ENCODE measurements around the gene MPV17L2.

MPV17L2 gene

DNA sequence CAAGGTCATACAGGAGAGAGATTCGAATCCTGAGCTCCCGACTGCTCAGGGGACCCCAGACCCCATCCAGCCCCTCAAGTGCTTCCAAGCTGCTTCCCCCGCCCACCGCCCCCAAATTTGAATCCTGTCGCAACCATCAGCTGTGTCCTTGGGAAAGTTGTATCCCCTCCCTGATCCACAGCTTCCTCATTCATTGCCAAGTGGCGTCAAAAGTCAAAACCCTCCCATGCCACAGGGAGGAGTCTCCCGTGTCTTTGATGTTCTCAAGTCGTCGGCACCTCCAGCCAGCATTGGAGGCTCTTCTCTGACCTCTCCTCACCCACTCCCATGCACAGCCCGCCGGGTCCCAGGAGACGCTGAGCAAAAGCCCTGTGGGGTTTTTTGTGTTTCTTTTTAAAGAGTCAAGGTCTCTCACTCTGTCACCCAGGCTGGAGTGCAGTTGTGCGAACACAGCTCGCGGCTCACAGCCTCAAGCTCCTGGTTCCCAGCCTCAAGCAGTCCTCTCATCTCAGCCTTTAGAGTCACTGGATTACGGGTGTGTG lies 22.2 kb upstream of the MPV17L2 start:
- H3K27me3 ChIP-seq (ENCODE audit: insufficient read depth, low read length, poor library complexity) = no peaks in the 10 kb centered on the region
- WGBS (ENCODE audit: extremely low coverage, insufficient coverage, low lambda C conversion rate) = no CpG with 5 or more reads among the region's 16 CpGs

DNA sequence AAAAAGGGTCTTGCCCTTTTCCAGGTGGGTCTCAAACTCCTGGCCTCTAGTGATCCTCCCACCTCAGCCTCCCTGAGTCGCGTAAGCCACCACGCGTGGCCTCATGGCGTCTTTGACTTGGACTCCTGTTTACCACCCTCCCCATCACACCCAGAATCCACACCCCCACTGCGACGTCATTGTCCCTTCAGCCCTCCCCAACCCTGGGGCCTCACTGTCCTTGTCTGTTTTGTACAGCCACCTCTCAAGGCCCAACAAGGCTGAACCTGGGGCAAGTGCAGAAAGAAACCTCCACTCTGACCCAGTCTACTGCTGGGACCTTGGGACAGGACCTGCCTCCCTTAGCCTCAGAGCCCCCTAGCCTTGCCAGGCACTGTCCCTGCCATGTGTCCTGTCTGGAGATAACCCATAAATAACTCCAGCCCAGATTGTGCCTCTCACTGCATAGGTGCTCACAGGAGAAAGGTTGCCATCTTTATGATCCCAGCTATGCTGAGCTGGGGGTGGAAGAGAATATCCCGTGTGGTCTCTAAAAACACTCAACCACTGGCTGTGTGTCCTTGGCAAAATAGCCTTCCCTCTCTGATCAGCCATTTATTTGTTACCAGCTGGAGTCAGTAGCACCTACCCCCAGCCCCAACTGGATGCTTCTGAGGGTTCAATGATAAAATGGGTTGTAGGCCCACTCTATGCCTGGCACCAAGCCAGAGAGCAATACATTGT lies 21.3 kb upstream of the MPV17L2 start:
- no peak for DNase-seq
- Histone ChIP-seq H3K18ac (ENCODE audit: low read length) (no peak overlapping the region), H3K23ac (ENCODE audit: low read length) (no peak overlapping the region), H3K56ac (ENCODE audit: low read length) (no peak overlapping the region), H3K4me3 (ENCODE audit: low read length) (no peak overlapping the region), H4K5ac (ENCODE audit: low read length) (no peak overlapping the region), H2BK5ac (ENCODE audit: low read length) (no peak overlapping the region), H3K27ac (ENCODE audit: low read depth, low read length) (no peak overlapping the region), H2BK120ac (ENCODE audit: low read depth, low read length) (no peak overlapping the region), H3K36me3 (ENCODE audit: control insufficient read depth, insufficient read depth, low read length) (no peaks in the 10 kb centered on the region), H3K27me3 (ENCODE audit: insufficient read depth, low read length, poor library complexity) (no peaks in the 10 kb centered on the region), H3K79me2 (ENCODE audit: control insufficient read depth, insufficient read depth, low read length) (no peaks in the 10 kb centered on the region), H3K4ac (ENCODE audit: low read depth, low read length) (no peak overlapping the region), H2BK15ac (replicated peaks; ENCODE audit: low read depth) (no peak overlapping the region), H3K9ac (ENCODE audit: low read length) (no peak overlapping the region), H3K4me1 (ENCODE audit: control insufficient read depth, low read depth, low read length) (peaks cover 2% of the 10 kb centered on the region), H3K79me1 (ENCODE audit: low read length) (no peaks in the 10 kb centered on the region), H2AK5ac (ENCODE audit: low read length) (no peak overlapping the region), H3K4me2 (ENCODE audit: low read length) (no peak overlapping the region), H4K8ac (ENCODE audit: low read depth, low read length) (no peak overlapping the region)
- WGBS (ENCODE audit: extremely low coverage, insufficient coverage, low lambda C conversion rate) = no CpG with 5 or more reads among the region's 8 CpGs

More for the DNA sequence above, 22.2 kb upstream of the MPV17L2 start:
- Histone ChIP-seq H4K8ac (ENCODE audit: low read depth, low read length) (no peak overlapping the region), H3K56ac (ENCODE audit: low read length) (no peak overlapping the region), H3K4me2 (ENCODE audit: low read length) (no peak overlapping the region), H3K27ac (ENCODE audit: low read depth, low read length) (no peak overlapping the region), H2BK15ac (replicated peaks; ENCODE audit: low read depth) (no peak overlapping the region), H3K9ac (ENCODE audit: low read length) (no peak overlapping the region), H3K4ac (ENCODE audit: low read depth, low read length) (no peak overlapping the region), H2AK5ac (ENCODE audit: low read length) (no peak overlapping the region), H3K4me3 (ENCODE audit: low read length) (no peak overlapping the region), H3K79me2 (ENCODE audit: control insufficient read depth, insufficient read depth, low read length) (no peaks in the 10 kb centered on the region), H3K23ac (ENCODE audit: low read length) (no peak overlapping the region), H2BK5ac (ENCODE audit: low read length) (no peak overlapping the region), H3K18ac (ENCODE audit: low read length) (no peak overlapping the region), H3K79me1 (ENCODE audit: low read length) (no peaks in the 10 kb centered on the region), H2BK120ac (ENCODE audit: low read depth, low read length) (no peak overlapping the region), H4K5ac (ENCODE audit: low read length) (no peak overlapping the region), H3K36me3 (ENCODE audit: control insufficient read depth, insufficient read depth, low read length) (no peaks in the 10 kb centered on the region), H3K4me1 (ENCODE audit: control insufficient read depth, low read depth, low read length) (peaks cover 2% of the 10 kb centered on the region)
- DNase-seq = no peak

- Histone ChIP-seq H3K18ac (ENCODE audit: low read length) (no peak overlapping the region), H3K9ac (ENCODE audit: low read length) (no peak overlapping the region), H3K4me1 (ENCODE audit: control insufficient read depth, low read depth, low read length) (peaks cover 2% of the 10 kb centered on the region), H3K36me3 (ENCODE audit: control insufficient read depth, insufficient read depth, low read length) (no peaks in the 10 kb centered on the region), H3K23ac (ENCODE audit: low read length) (no peak overlapping the region), H3K4ac (ENCODE audit: low read depth, low read length) (no peak overlapping the region), H4K8ac (ENCODE audit: low read depth, low read length) (no peak overlapping the region), H2BK120ac (ENCODE audit: low read depth, low read length) (no peak overlapping the region), H3K79me1 (ENCODE audit: low read length) (no peaks in the 10 kb centered on the region), H2BK15ac (replicated peaks; ENCODE audit: low read depth) (no peak overlapping the region), H3K27ac (ENCODE audit: low read depth, low read length) (no peak overlapping the region), H2AK5ac (ENCODE audit: low read length) (no peak overlapping the region), H2BK5ac (ENCODE audit: low read length) (no peak overlapping the region), H3K4me3 (ENCODE audit: low read length) (no peak overlapping the region), H3K4me2 (ENCODE audit: low read length) (no peak overlapping the region), H4K5ac (ENCODE audit: low read length) (no peak overlapping the region), H3K56ac (ENCODE audit: low read length) (no peak overlapping the region), H3K79me2 (ENCODE audit: control insufficient read depth, insufficient read depth, low read length) (no peaks in the 10 kb centered on the region), H3K27me3 (ENCODE audit: insufficient read depth, low read length, poor library complexity) (no peaks in the 10 kb centered on the region)
- WGBS (ENCODE audit: extremely low coverage, insufficient coverage, low lambda C conversion rate) = no CpG with 5 or more reads among the region's 7 CpGs
- no peak for DNase-seq
These were observed 20.5 kb upstream of the MPV17L2 start for GRCh38 chr19:18172331-18173053.

DNA sequence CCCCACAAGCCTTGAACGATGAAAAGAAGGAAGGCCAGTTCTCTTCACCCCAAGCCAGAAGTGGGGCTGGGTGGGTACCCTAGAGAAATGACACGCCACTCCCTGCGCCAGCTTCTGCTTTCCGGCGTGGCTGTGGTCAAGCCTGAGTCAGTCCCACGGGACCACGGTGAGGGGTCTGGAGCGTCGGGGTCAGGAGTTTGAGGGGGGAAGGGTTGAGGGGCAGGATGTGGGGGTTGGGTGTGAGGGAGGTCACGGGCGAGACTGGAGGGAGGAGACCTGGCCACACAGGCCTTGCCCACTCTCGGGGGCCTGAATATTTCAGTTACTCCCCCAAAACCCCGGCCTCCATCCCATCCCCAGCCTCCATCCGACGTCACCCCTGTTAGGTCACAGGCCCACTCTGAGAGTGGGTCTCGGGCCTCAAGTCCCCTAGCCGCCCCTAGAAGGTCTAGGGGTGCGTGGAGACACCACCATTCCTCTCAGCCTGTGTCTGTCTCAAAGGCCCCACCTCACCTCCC lies 19.9 kb upstream of the MPV17L2 start:
- H3K9ac ChIP-seq (ENCODE audit: low read length) = peak overlapping the region; percentile 26
- no peaks in the 10 kb centered on the region for H3K27me3 ChIP-seq (ENCODE audit: insufficient read depth, low read length, poor library complexity)
- no peak overlapping the region for H4K5ac ChIP-seq (ENCODE audit: low read length)
- H3K79me2 ChIP-seq (ENCODE audit: control insufficient read depth, insufficient read depth, low read length) = no peaks in the 10 kb centered on the region
- no peak overlapping the region for H2BK15ac ChIP-seq (replicated peaks; ENCODE audit: low read depth)
- no peak overlapping the region for H2BK5ac ChIP-seq (ENCODE audit: low read length)
- H3K79me1 ChIP-seq (ENCODE audit: low read length) = no peaks in the 10 kb centered on the region
- H2BK120ac ChIP-seq (ENCODE audit: low read depth, low read length) = no peak overlapping the region
- H4K8ac ChIP-seq (ENCODE audit: low read depth, low read length) = no peak overlapping the region
- H3K27ac ChIP-seq (ENCODE audit: low read depth, low read length) = no peak overlapping the region
- no peak overlapping the region for H3K23ac ChIP-seq (ENCODE audit: low read length)
- H3K56ac ChIP-seq (ENCODE audit: low read length) = peak overlapping the region; percentile 77
- no peak overlapping the region for H3K4me3 ChIP-seq (ENCODE audit: low read length)
- H3K4me1 ChIP-seq (ENCODE audit: control insufficient read depth, low read depth, low read length) = peaks cover 2% of the 10 kb centered on the region
- H3K18ac ChIP-seq (ENCODE audit: low read length) = no peak overlapping the region
- no peaks in the 10 kb centered on the region for H3K36me3 ChIP-seq (ENCODE audit: control insufficient read depth, insufficient read depth, low read length)
- no peak overlapping the region for H3K4me2 ChIP-seq (ENCODE audit: low read length)
- H2AK5ac ChIP-seq (ENCODE audit: low read length) = no peak overlapping the region
- DNase-seq = no peak
- no peak overlapping the region for H3K4ac ChIP-seq (ENCODE audit: low read depth, low read length)
- no CpG with 5 or more reads among the region's 18 CpGs for WGBS (ENCODE audit: extremely low coverage, insufficient coverage, low lambda C conversion rate)

GRCh38 chr19:18173572-18174288 lies 19.3 kb upstream of the MPV17L2 start, which contains the start of gene IFI30:
IFI30 (plus strand) TSS chr19:18173813; CDS start chr19:18173842, 29 bp downstream.
- Histone ChIP-seq H3K4ac (ENCODE audit: low read depth, low read length) (no peak within 1 kb of the TSS), H3K4me1 (ENCODE audit: control insufficient read depth, low read depth, low read length) (peaks cover 2% of the 10 kb centered on the region), H3K9ac (ENCODE audit: low read length) (peak within 1 kb of the TSS; percentile 58), H3K4me2 (ENCODE audit: low read length) (peak within 1 kb of the TSS; percentile 90), H3K18ac (ENCODE audit: low read length) (no peak within 1 kb of the TSS), H3K4me3 (ENCODE audit: low read length) (peak within 1 kb of the TSS; percentile 13), H3K23ac (ENCODE audit: low read length) (no peak within 1 kb of the TSS), H3K36me3 (ENCODE audit: control insufficient read depth, insufficient read depth, low read length) (no peaks in the 10 kb centered on the region), H4K5ac (ENCODE audit: low read length) (no peak within 1 kb of the TSS), H4K8ac (ENCODE audit: low read depth, low read length) (no peak within 1 kb of the TSS), H2BK5ac (ENCODE audit: low read length) (no peak within 1 kb of the TSS), H3K79me2 (ENCODE audit: control insufficient read depth, insufficient read depth, low read length) (no peaks in the 10 kb centered on the region), H2BK15ac (replicated peaks; ENCODE audit: low read depth) (no peak within 1 kb of the TSS), H2AK5ac (ENCODE audit: low read length) (no peak within 1 kb of the TSS), H3K79me1 (ENCODE audit: low read length) (no peaks in the 10 kb centered on the region), H3K56ac (ENCODE audit: low read length) (peak within 1 kb of the TSS; percentile 81), H3K27me3 (ENCODE audit: insufficient read depth, low read length, poor library complexity) (no peaks in the 10 kb centered on the region), H3K27ac (ENCODE audit: low read depth, low read length) (no peak within 1 kb of the TSS), H2BK120ac (ENCODE audit: low read depth, low read length) (no peak within 1 kb of the TSS)
- DNase-seq = peak; percentile 77
- no CpG with 5 or more reads among the region's 47 CpGs for WGBS (ENCODE audit: extremely low coverage, insufficient coverage, low lambda C conversion rate)

All from mesendoderm (in vitro differentiated cells).